ENCODE data around the gene PRSS36.
"Not testable (repeated sequence)": the region's sequence is repeated elsewhere in the genome, so short reads cannot be mapped to it uniquely, and the experiment has no call there.

Gene PRSS36

GRCh38 chr16:31136822-31137499 lies 12.9 kb downstream of the PRSS36 start:
- not testable (repeated sequence) for H3K9ac ChIP-seq (ENCODE audit: low read length); H3K27ac ChIP-seq (ENCODE audit: low read length); H3K9me3 ChIP-seq (ENCODE audit: control insufficient read depth, low read depth, low read length); H3K27me3 ChIP-seq (ENCODE audit: control insufficient read depth, insufficient read depth, low read length); H3K36me3 ChIP-seq (ENCODE audit: control insufficient read depth, low read depth, low read length); H3K4me3 ChIP-seq (ENCODE audit: low read length)
- peaks cover 41% of the 10 kb centered on the region for H3K4me1 ChIP-seq (ENCODE audit: control insufficient read depth, low read depth, low read length)

GRCh38 chr16:31136287-31136662 lies 13.6 kb downstream of the PRSS36 start:
- Histone ChIP-seq H3K36me3 (ENCODE audit: control insufficient read depth, low read depth, low read length) (peaks cover 10% of the 10 kb centered on the region), H3K9ac (ENCODE audit: low read length) (no peak overlapping the region)

GRCh38 chr16:31135535-31136286 lies 14.2 kb downstream of the PRSS36 start, which contains the start of gene PRSS8:
Gene PRSS8 (minus strand): TSS chr16:31135727. CDS start chr16:31135498, 229 bp downstream.
- peak within 1 kb of the TSS; percentile 74 for H3K4me3 ChIP-seq (ENCODE audit: low read length)
- H3K9me3 ChIP-seq (ENCODE audit: control insufficient read depth, low read depth, low read length) = no peaks in the 10 kb centered on the region
- H3K36me3 ChIP-seq (ENCODE audit: control insufficient read depth, low read depth, low read length) = peaks cover 10% of the 10 kb centered on the region
- peak within 1 kb of the TSS; percentile 82 for H3K9ac ChIP-seq (ENCODE audit: low read length)
- no peaks in the 10 kb centered on the region for H3K27me3 ChIP-seq (ENCODE audit: control insufficient read depth, insufficient read depth, low read length)
- H3K4me1 ChIP-seq (ENCODE audit: control insufficient read depth, low read depth, low read length) = peaks cover 33% of the 10 kb centered on the region
- peak within 1 kb of the TSS; percentile 78 for H3K27ac ChIP-seq (ENCODE audit: low read length)

More at GRCh38 chr16:31136287-31136662, 13.6 kb downstream of the PRSS36 start:
- H3K27ac ChIP-seq (ENCODE audit: low read length) = no peak overlapping the region
- H3K27me3 ChIP-seq (ENCODE audit: control insufficient read depth, insufficient read depth, low read length) = no peaks in the 10 kb centered on the region
- H3K4me1 ChIP-seq (ENCODE audit: control insufficient read depth, low read depth, low read length) = peaks cover 35% of the 10 kb centered on the region
- H3K9me3 ChIP-seq (ENCODE audit: control insufficient read depth, low read depth, low read length) = no peaks in the 10 kb centered on the region
- H3K4me3 ChIP-seq (ENCODE audit: low read length) = no peak overlapping the region

- H3K4me3 ChIP-seq (ENCODE audit: low read length) = peak overlapping the region; percentile 74
- peak overlapping the region; percentile 82 for H3K9ac ChIP-seq (ENCODE audit: low read length)
Observed at GRCh38 chr16:31134625-31135534, 15.0 kb downstream of the PRSS36 start.

GRCh38 chr16:31134091-31134571 lies 15.7 kb downstream of the PRSS36 start:
- peaks cover 30% of the 10 kb centered on the region for H3K4me1 ChIP-seq (ENCODE audit: control insufficient read depth, low read depth, low read length)
- H3K27me3 ChIP-seq (ENCODE audit: control insufficient read depth, insufficient read depth, low read length) = no peaks in the 10 kb centered on the region
- no peak overlapping the region for H3K27ac ChIP-seq (ENCODE audit: low read length)
- peak overlapping the region; percentile 74 for H3K4me3 ChIP-seq (ENCODE audit: low read length)
- no peaks in the 10 kb centered on the region for H3K9me3 ChIP-seq (ENCODE audit: control insufficient read depth, low read depth, low read length)
- peaks cover 10% of the 10 kb centered on the region for H3K36me3 ChIP-seq (ENCODE audit: control insufficient read depth, low read depth, low read length)
- H3K9ac ChIP-seq (ENCODE audit: low read length) = peak overlapping the region; percentile 82

More at GRCh38 chr16:31134625-31135534, 15.0 kb downstream of the PRSS36 start:
- Histone ChIP-seq H3K36me3 (ENCODE audit: control insufficient read depth, low read depth, low read length) (peaks cover 10% of the 10 kb centered on the region), H3K27ac (ENCODE audit: low read length) (peak overlapping the region; percentile 78), H3K9me3 (ENCODE audit: control insufficient read depth, low read depth, low read length) (no peaks in the 10 kb centered on the region), H3K27me3 (ENCODE audit: control insufficient read depth, insufficient read depth, low read length) (no peaks in the 10 kb centered on the region), H3K4me1 (ENCODE audit: control insufficient read depth, low read depth, low read length) (peaks cover 33% of the 10 kb centered on the region)

- Histone ChIP-seq H3K27ac (ENCODE audit: low read length) (no peak overlapping the region), H3K4me3 (ENCODE audit: low read length) (no peak overlapping the region), H3K36me3 (ENCODE audit: control insufficient read depth, low read depth, low read length) (peaks cover 10% of the 10 kb centered on the region), H3K4me1 (ENCODE audit: control insufficient read depth, low read depth, low read length) (peaks cover 20% of the 10 kb centered on the region), H3K27me3 (ENCODE audit: control insufficient read depth, insufficient read depth, low read length) (no peaks in the 10 kb centered on the region), H3K9ac (ENCODE audit: low read length) (no peak overlapping the region), H3K9me3 (ENCODE audit: control insufficient read depth, low read depth, low read length) (no peaks in the 10 kb centered on the region)
Observed at GRCh38 chr16:31133046-31133501, 16.8 kb downstream of the PRSS36 start.

GRCh38 chr16:31132303-31132979 lies 17.4 kb downstream of the PRSS36 start:
- peaks cover 20% of the 10 kb centered on the region for H3K4me1 ChIP-seq (ENCODE audit: control insufficient read depth, low read depth, low read length)

GRCh38 chr16:31131841-31132271 lies 18.0 kb downstream of the PRSS36 start:
- Histone ChIP-seq H3K4me1 (ENCODE audit: control insufficient read depth, low read depth, low read length) (peaks cover 20% of the 10 kb centered on the region), H3K27me3 (ENCODE audit: control insufficient read depth, insufficient read depth, low read length) (no peaks in the 10 kb centered on the region), H3K27ac (ENCODE audit: low read length) (no peak overlapping the region), H3K4me3 (ENCODE audit: low read length) (no peak overlapping the region), H3K9me3 (ENCODE audit: control insufficient read depth, low read depth, low read length) (no peaks in the 10 kb centered on the region), H3K36me3 (ENCODE audit: control insufficient read depth, low read depth, low read length) (peaks cover 18% of the 10 kb centered on the region), H3K9ac (ENCODE audit: low read length) (no peak overlapping the region)

More at GRCh38 chr16:31132303-31132979, 17.4 kb downstream of the PRSS36 start:
- Histone ChIP-seq H3K9me3 (ENCODE audit: control insufficient read depth, low read depth, low read length) (no peaks in the 10 kb centered on the region), H3K27me3 (ENCODE audit: control insufficient read depth, insufficient read depth, low read length) (no peaks in the 10 kb centered on the region), H3K9ac (ENCODE audit: low read length) (no peak overlapping the region), H3K36me3 (ENCODE audit: control insufficient read depth, low read depth, low read length) (peaks cover 14% of the 10 kb centered on the region), H3K4me3 (ENCODE audit: low read length) (no peak overlapping the region), H3K27ac (ENCODE audit: low read length) (no peak overlapping the region)

- Histone ChIP-seq H3K36me3 (ENCODE audit: control insufficient read depth, low read depth, low read length) (peaks cover 18% of the 10 kb centered on the region), H3K4me3 (ENCODE audit: low read length) (no peak overlapping the region), H3K9me3 (ENCODE audit: control insufficient read depth, low read depth, low read length) (no peaks in the 10 kb centered on the region), H3K4me1 (ENCODE audit: control insufficient read depth, low read depth, low read length) (peaks cover 20% of the 10 kb centered on the region), H3K27me3 (ENCODE audit: control insufficient read depth, insufficient read depth, low read length) (no peaks in the 10 kb centered on the region), H3K27ac (ENCODE audit: low read length) (no peak overlapping the region), H3K9ac (ENCODE audit: low read length) (no peak overlapping the region)
Observed at GRCh38 chr16:31131416-31131815, 18.4 kb downstream of the PRSS36 start.

GRCh38 chr16:31130899-31131298 lies 19.0 kb downstream of the PRSS36 start:
- H3K4me1 ChIP-seq (ENCODE audit: control insufficient read depth, low read depth, low read length) = peaks cover 19% of the 10 kb centered on the region

More at GRCh38 chr16:31130899-31131298, 19.0 kb downstream of the PRSS36 start:
- Histone ChIP-seq H3K9me3 (ENCODE audit: control insufficient read depth, low read depth, low read length) (no peaks in the 10 kb centered on the region), H3K36me3 (ENCODE audit: control insufficient read depth, low read depth, low read length) (peaks cover 18% of the 10 kb centered on the region), H3K27me3 (ENCODE audit: control insufficient read depth, insufficient read depth, low read length) (no peaks in the 10 kb centered on the region), H3K9ac (ENCODE audit: low read length) (no peak overlapping the region), H3K27ac (ENCODE audit: low read length) (no peak overlapping the region), H3K4me3 (ENCODE audit: low read length) (no peak overlapping the region)

All from iPS-18a (cell line).